GM12878 (cell line): ENCODE measurements around the gene NEURL3. TPM values are rescaled to one million over a fixed set of nuclear protein-coding genes. Genes with fewer than 3 reads are reported as not detected.

ENCODE experiments used
- ATAC-seq: fragments of 200-7000 bp; cut with Tn5 transposase; 3 replicates; pipeline ENCODE4 v1.9.1; 2020; ENCODE audit warnings: mild to moderate bottlenecking, moderate library complexity
- BruUV-seq: library from RNA; stranded (reverse); fragments of 400-500 nt; replicated peaks from 2 replicates; lab custom pipeline; 2021; lab: Mats Ljungman, UMichigan
- CTCF ChIA-PET: fragments of 300-600 bp; sonication (Branson Sonifier 250); formaldehyde crosslinking; extraction: SDS; loops from one replicate; lab custom pipeline; 2021; ENCODE audit warnings: inconsistent platforms; lab: Yijun Ruan, JAX
- POLR2A ChIA-PET: fragments of 350-600 bp; formaldehyde crosslinking; extraction: SDS; loops from one replicate; lab custom pipeline; 2021; ENCODE audit warnings: inconsistent platforms; lab: Charles Lee
- RAD21 ChIA-PET: fragments of 300-600 bp; sonication (Branson Sonifier 250); formaldehyde crosslinking; loops from one replicate; lab custom pipeline; 2023; ENCODE audit warnings: antibody characterized with exemption; ENCODE audit not compliant: unreplicated experiment; lab: Charles Lee
- SMC1A ChIA-PET: fragments of 300-600 bp; sonication (Branson Sonifier 250); formaldehyde crosslinking; loops from one replicate; lab custom pipeline; 2023; ENCODE audit not compliant: unreplicated experiment, uncharacterized antibody; lab: Charles Lee
- DNase-seq: peaks from one replicate; pipeline ENCODE4 v3.0.0-alpha.2; 2011; ENCODE audit warnings: low read depth, low spot score
- FAIRE-seq: peaks from 3 replicates; lab custom pipeline; 2011; peaks lifted over from hg19 to GRCh38; lab: Jason Lieb, UNC
- H2AFZ ChIP-seq: 2 replicates; pipeline ENCODE4 v1.6.0; 2011; ENCODE audit warnings: low read depth, low read length, control low read depth; ENCODE audit not compliant: control insufficient read depth
- H3K27ac ChIP-seq: 2 replicates; pipeline ENCODE4 v1.5.1; 2011; ENCODE audit warnings: control low read depth; ENCODE audit not compliant: control insufficient read depth, insufficient read depth
- H3K27me3 ChIP-seq, 2 experiments: replicated peaks in 1 of 2; 2 replicates each; pipeline versions ENCODE4 v1.6.0 to v1.6.1; 2011; ENCODE audit warnings: low read length in 1 of 2; ENCODE audit not compliant: control insufficient read depth in 2 of 2, insufficient read depth in 2 of 2
- H3K36me3 ChIP-seq, 2 experiments: 2 replicates each; pipeline ENCODE4 v1.5.1; 2011; ENCODE audit warnings: low read length in 1 of 2; ENCODE audit not compliant: control insufficient read depth in 2 of 2, insufficient read depth in 2 of 2
- H3K4me1 ChIP-seq: 2 replicates; pipeline ENCODE4 v1.6.1; 2011; ENCODE audit warnings: mild to moderate bottlenecking, low read length, moderate library complexity, mixed read lengths; ENCODE audit not compliant: control insufficient read depth, insufficient read depth
- H3K4me2 ChIP-seq: 2 replicates; pipeline ENCODE4 v1.6.0; 2011; ENCODE audit warnings: control low read depth; ENCODE audit not compliant: control insufficient read depth, insufficient read depth
- H3K4me3 ChIP-seq: fragments of 200-600 bp; sonication (generic); 2 replicates; pipeline ENCODE4 v1.5.1; 2016
- H3K79me2 ChIP-seq: 2 replicates; pipeline ENCODE4 v1.6.0; 2011; ENCODE audit warnings: low read length; ENCODE audit not compliant: control insufficient read depth, insufficient read depth
- H3K9ac ChIP-seq: 2 replicates; pipeline ENCODE4 v1.8.0; 2011; ENCODE audit warnings: low read length, control low read depth, mixed read lengths; ENCODE audit not compliant: control insufficient read depth, insufficient read depth
- H3K9me3 ChIP-seq: replicated peaks from 3 replicates; pipeline ENCODE4 v1.5.1; 2011; ENCODE audit warnings: mild to moderate bottlenecking, low read length; ENCODE audit not compliant: control insufficient read depth, insufficient read depth
- H4K20me1 ChIP-seq: 2 replicates; pipeline ENCODE4 v1.6.0; 2011; ENCODE audit not compliant: control insufficient read depth, insufficient read depth
- HCFC1 ChIP-seq: fragments of 150-350 bp; IDR thresholded peaks from 2 replicates; pipeline ENCODE4 v1.6.1; 2014; ENCODE audit warnings: low read length
- HDAC2 ChIP-seq: fragments of 200-600 bp; sonication (generic); IDR thresholded peaks from 2 replicates; pipeline ENCODE4 v1.6.1; 2017
- PML ChIP-seq: IDR thresholded peaks from 2 replicates; pipeline ENCODE4 v1.6.1; 2012; ENCODE audit warnings: low read length, inconsistent platforms
- POLR2A ChIP-seq: IDR thresholded peaks from 2 replicates; pipeline ENCODE4 v1.6.1; 2011; ENCODE audit warnings: low read depth, mild to moderate bottlenecking, low read length
- POLR2AphosphoS5 ChIP-seq: IDR thresholded peaks from 2 replicates; pipeline ENCODE4 v1.6.1; 2011; ENCODE audit warnings: mild to moderate bottlenecking, low read length, inconsistent platforms
- SIX5 ChIP-seq: IDR thresholded peaks from 2 replicates; pipeline ENCODE4 v1.6.1; 2011; ENCODE audit warnings: mild to moderate bottlenecking, low read depth, low read length, moderate library complexity; ENCODE audit not compliant: severe bottlenecking
- SREBF2 ChIP-seq: IDR thresholded peaks from 2 replicates; pipeline ENCODE4 v1.6.1; 2012; ENCODE audit warnings: mild to moderate bottlenecking, low read length
- SUPT20H ChIP-seq: IDR thresholded peaks from 2 replicates; pipeline ENCODE4 v1.6.1; 2011; ENCODE audit warnings: low read depth, mild to moderate bottlenecking, low read length, moderate library complexity, borderline replicate concordance; ENCODE audit not compliant: control insufficient read depth
- ZBTB40 ChIP-seq: fragments of 450-650 bp; IDR thresholded peaks from 2 replicates; pipeline ENCODE4 v1.6.1; 2016; ENCODE audit warnings: mild to moderate bottlenecking, moderate library complexity, borderline replicate concordance
- ZNF217 ChIP-seq: fragments of 450-650 bp; IDR thresholded peaks from 2 replicates; pipeline ENCODE4 v1.6.1; 2017; ENCODE audit warnings: antibody characterized with exemption, mild to moderate bottlenecking
- ZNF274 ChIP-seq: IDR thresholded peaks from one replicate; pipeline ENCODE4 v1.8.0; 2011; ENCODE audit not compliant: insufficient read length, insufficient read depth
- WGBS: methylation state at CpG from one replicate; pipeline ENCODE4 v1.1.6; 2016; ENCODE audit warnings: low lambda C conversion rate; ENCODE audit not compliant: insufficient replicate concordance, insufficient coverage; ENCODE audit errors: missing lambda C conversion rate; 5-methylcytosine and 5-hydroxymethylcytosine counted together
- in situ Hi-C: fragments of 300-500 bp; cut with MboI; formaldehyde crosslinking; loops from 9 replicates; pipeline ENCODE4 v1.14.3; 2018; ENCODE audit warnings: mixed read lengths
- intact Hi-C: fragments of 100-400 bp; cut with micrococcal nuclease; formaldehyde crosslinking; loops from one replicate; pipeline ENCODE4 v1.14.2; 2022; ENCODE audit not compliant: unreplicated experiment
- polyA plus RNA-seq, 11 experiments: library from polyadenylated mRNA; depleted of rRNA in 4 of 11; unstranded in 6 of 11; stranded (reverse) in 5 of 11; fragments of >200 nt; fragmentation: Nextera tagmentation in 4 of 11; fragmentation: Illumina TruSeq in 1 of 11; extraction: Ambion mirVana in 4 of 11; extraction: Trizol in 1 of 11; gene quantifications; 1 replicate in 1 of 11; 2 replicates in 10 of 11; pipeline versions ENCODE4 v1.2.1 to v1.2.3, GENCODE V29; 2011 to 2016; ENCODE audit warnings: inconsistent platforms in 2 of 11, missing spikeins in 2 of 11, low read depth in 1 of 11
- total RNA-seq, 4 experiments: library from RNA; depleted of rRNA in 3 of 4; stranded (reverse); fragments of >200 nt in 3 of 4; fragmentation: Illumina TruSeq in 1 of 4; extraction: Trizol in 1 of 4; gene quantifications; 2 replicates each; pipeline versions ENCODE4 v1.2.1 to v1.2.3, GENCODE V29; 2013 to 2021
- TF ChIP-seq, protein P1 (sequence below), 3 experiments: IDR thresholded peaks in 2 of 3; conservative IDR thresholded peaks in 1 of 3; 2 replicates each; pipeline ENCODE4 v1.5.1; 2011; ENCODE audit warnings: low read depth in 3 of 3, low read length in 3 of 3, mild to moderate bottlenecking in 3 of 3, control low read depth in 2 of 3, moderate library complexity in 2 of 3, inconsistent platforms in 1 of 3, mixed read lengths in 1 of 3; ENCODE audit not compliant: control insufficient read depth in 2 of 3, insufficient read depth in 1 of 3; ENCODE audit errors: extremely low read depth in 1 of 3

NEURL3 gene
- total and polyA plus RNA-seq, 10 of the 15 experiments (the other 5 are each of a cell fraction or from before 2014, with no cell fraction given) = 0.03 to 6.3 (median 0.47) TPM

- in situ Hi-C loops = no loop called here
- CTCF ChIA-PET = no interaction called here
Observed at GRCh38 chr2:96549967-96550786, 45.0 kb upstream of the NEURL3 start.

More at GRCh38 chr2:96549967-96550786, 45.0 kb upstream of the NEURL3 start:
- intact Hi-C loops = no loop called here
- Histone ChIP-seq H3K4me3 (no peak overlapping the region), H3K27ac (no peak overlapping the region), H3K36me3 (peaks cover 20 to 43% of the 10 kb centered on the region in 2 experiments), H3K27me3 (no peaks in the 10 kb centered on the region), H3K4me2 (no peak overlapping the region), H3K4me1 (peaks cover 4% of the 10 kb centered on the region), H3K79me2 (peaks cover 15% of the 10 kb centered on the region), H2AFZ (no peak overlapping the region), H3K9ac (no peak overlapping the region), H4K20me1 (peaks cover 9% of the 10 kb centered on the region), H3K9me3 (no peaks in the 10 kb centered on the region)
- DNase-seq = no peak
- 0 out of 2 replicates have a peak, but pooled peaks have one; percentile 56 for TF ChIP-seq POLR2AphosphoS5
- TF ChIP-seq POLR2A = peak; percentile 55; the same call in 1 of the 2 replicates
- no peak for TF ChIP-seq HDAC2
- TF ChIP-seq ZBTB40 = no peak
- no peak for TF ChIP-seq PML
- no peak for TF ChIP-seq ZNF274
- TF ChIP-seq SUPT20H = no peak
- no peak for TF ChIP-seq HCFC1
- TF ChIP-seq SIX5 = no peak
- TF ChIP-seq SREBF2 = no peak
- TF ChIP-seq, protein P1, sequence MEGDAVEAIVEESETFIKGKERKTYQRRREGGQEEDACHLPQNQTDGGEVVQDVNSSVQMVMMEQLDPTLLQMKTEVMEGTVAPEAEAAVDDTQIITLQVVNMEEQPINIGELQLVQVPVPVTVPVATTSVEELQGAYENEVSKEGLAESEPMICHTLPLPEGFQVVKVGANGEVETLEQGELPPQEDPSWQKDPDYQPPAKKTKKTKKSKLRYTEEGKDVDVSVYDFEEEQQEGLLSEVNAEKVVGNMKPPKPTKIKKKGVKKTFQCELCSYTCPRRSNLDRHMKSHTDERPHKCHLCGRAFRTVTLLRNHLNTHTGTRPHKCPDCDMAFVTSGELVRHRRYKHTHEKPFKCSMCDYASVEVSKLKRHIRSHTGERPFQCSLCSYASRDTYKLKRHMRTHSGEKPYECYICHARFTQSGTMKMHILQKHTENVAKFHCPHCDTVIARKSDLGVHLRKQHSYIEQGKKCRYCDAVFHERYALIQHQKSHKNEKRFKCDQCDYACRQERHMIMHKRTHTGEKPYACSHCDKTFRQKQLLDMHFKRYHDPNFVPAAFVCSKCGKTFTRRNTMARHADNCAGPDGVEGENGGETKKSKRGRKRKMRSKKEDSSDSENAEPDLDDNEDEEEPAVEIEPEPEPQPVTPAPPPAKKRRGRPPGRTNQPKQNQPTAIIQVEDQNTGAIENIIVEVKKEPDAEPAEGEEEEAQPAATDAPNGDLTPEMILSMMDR (IDR thresholded peaks at IDR 0.05 in 2 of 3, conservative IDR thresholded peaks at IDR 0.05 in 1 of 3; ENCODE audit: control insufficient read depth in 2 of 3, extremely low read depth in 1 of 3, insufficient read depth in 1 of 3, low read depth in 3 of 3, low read length in 3 of 3) = no peak
- no peak for TF ChIP-seq ZNF217
- ChIA-PET RAD21 (interaction anchor here (1.0 kb wide), 1 partner anchor 22 kb away, joined by 4 read pairs; no protein-coding TSS in a partner anchor), SMC1A (no interaction called here), POLR2A (no interaction called here)
- no TSS peak for BruUV-seq
- ATAC-seq = no peak
- WGBS = 93% methylated on average over 42 of the region's 61 CpGs
- FAIRE-seq = no peak
